ENCODE data around the gene HIF3A.

DNA sequence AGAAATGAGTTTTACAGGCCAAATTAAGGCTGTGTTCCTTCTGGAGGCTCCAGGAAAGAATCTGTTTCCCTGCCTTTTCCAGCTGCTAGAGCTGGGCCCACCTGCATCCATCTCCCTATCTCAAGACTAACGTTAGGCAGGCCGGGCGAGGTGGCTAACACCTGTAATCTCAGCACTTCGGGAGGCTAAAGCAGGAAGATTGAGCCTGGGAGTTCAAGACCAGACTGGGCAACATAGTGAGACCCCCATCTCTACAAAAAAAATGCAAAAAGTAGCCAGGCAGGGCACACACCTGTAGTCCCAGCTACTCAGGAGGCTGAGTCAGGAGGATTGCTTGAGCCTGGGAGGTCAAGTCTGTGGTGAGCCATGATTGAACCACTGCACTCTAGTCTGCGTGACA, 14.6 kb downstream of the HIF3A start:
- TF ChIP-seq, protein P1, sequence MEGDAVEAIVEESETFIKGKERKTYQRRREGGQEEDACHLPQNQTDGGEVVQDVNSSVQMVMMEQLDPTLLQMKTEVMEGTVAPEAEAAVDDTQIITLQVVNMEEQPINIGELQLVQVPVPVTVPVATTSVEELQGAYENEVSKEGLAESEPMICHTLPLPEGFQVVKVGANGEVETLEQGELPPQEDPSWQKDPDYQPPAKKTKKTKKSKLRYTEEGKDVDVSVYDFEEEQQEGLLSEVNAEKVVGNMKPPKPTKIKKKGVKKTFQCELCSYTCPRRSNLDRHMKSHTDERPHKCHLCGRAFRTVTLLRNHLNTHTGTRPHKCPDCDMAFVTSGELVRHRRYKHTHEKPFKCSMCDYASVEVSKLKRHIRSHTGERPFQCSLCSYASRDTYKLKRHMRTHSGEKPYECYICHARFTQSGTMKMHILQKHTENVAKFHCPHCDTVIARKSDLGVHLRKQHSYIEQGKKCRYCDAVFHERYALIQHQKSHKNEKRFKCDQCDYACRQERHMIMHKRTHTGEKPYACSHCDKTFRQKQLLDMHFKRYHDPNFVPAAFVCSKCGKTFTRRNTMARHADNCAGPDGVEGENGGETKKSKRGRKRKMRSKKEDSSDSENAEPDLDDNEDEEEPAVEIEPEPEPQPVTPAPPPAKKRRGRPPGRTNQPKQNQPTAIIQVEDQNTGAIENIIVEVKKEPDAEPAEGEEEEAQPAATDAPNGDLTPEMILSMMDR (conservative IDR thresholded peaks at IDR 0.05 in 1 of 2, IDR thresholded peaks at IDR 0.05 in 1 of 2; ENCODE audit: low read depth in 1 of 2, low read length in 2 of 2): no peak
- no peak for TF ChIP-seq EZH2 (IDR thresholded peaks at IDR 0.05; ENCODE audit: low read length, missing control alignments)

Data from fibroblast of lung (primary cell).